CD14-positive monocyte (primary cell): ENCODE measurements around the gene FAT1. TPM values are rescaled to one million over a fixed set of nuclear protein-coding genes. Genes with fewer than 3 reads are reported as not detected.
A peak's percentile ranks its signal among the peaks of the same experiment; 100 is the strongest.

Experiments
- DNase-seq, 3 donors: peaks; one replicate each; pipeline ENCODE4 v3.0.0-alpha.2; 2011 to 2022
- H2AFZ ChIP-seq: 2 replicates; pipeline ENCODE4 v1.6.0; 2012; ENCODE audit warnings: mild to moderate bottlenecking, low read depth, low read length, inconsistent platforms; ENCODE audit not compliant: insufficient read depth, poor library complexity, severe bottlenecking
- H3K27ac ChIP-seq, 2 donors: 1 replicate in 1 of 2; 2 replicates in 1 of 2; pipeline ENCODE4 v1.5.1; 2012 to 2013; ENCODE audit warnings: low read length in 2 of 2, control low read depth in 1 of 2, inconsistent platforms in 1 of 2, low read depth in 1 of 2, mild to moderate bottlenecking in 1 of 2
- H3K27me3 ChIP-seq, 2 donors: one replicate each; pipeline versions ENCODE4 v1.6.0 to v1.6.1; 2011 to 2013; ENCODE audit warnings: low read length in 2 of 2; ENCODE audit not compliant: control insufficient read depth in 2 of 2, insufficient read depth in 2 of 2
- H3K36me3 ChIP-seq, 2 donors: replicated peaks in 1 of 2; 1 replicate in 1 of 2; 2 replicates in 1 of 2; pipeline versions ENCODE4 v1.5.1 to v1.6.1; 2012 to 2013; ENCODE audit warnings: low read length in 2 of 2, control low read depth in 1 of 2, inconsistent platforms in 1 of 2, mild to moderate bottlenecking in 1 of 2; ENCODE audit not compliant: insufficient read depth in 2 of 2, control insufficient read depth in 1 of 2
- H3K4me1 ChIP-seq, 2 donors: 1 replicate in 1 of 2; 2 replicates in 1 of 2; pipeline versions ENCODE4 v1.5.1 to v1.6.1; 2012 to 2013; ENCODE audit warnings: low read length in 2 of 2, control low read depth in 1 of 2, inconsistent platforms in 1 of 2, mild to moderate bottlenecking in 1 of 2, moderate library complexity in 1 of 2; ENCODE audit not compliant: insufficient read depth in 2 of 2, control insufficient read depth in 1 of 2
- H3K4me2 ChIP-seq: replicated peaks from 2 replicates; pipeline ENCODE3; 2012; ENCODE audit warnings: low read length, moderate library complexity, mild to moderate bottlenecking; ENCODE audit not compliant: poor library complexity, severe bottlenecking; ENCODE audit errors: extremely low read depth
- H3K4me3 ChIP-seq, 3 experiments: fragments of 200-600 bp in 1 of 3; sonication (generic) in 1 of 3; replicated peaks in 1 of 3; 1 replicate in 2 of 3; 2 replicates in 1 of 3; pipeline ENCODE4 v1.5.1; 2011 to 2013; ENCODE audit warnings: low read length in 3 of 3, mild to moderate bottlenecking in 3 of 3, control low read depth in 2 of 3, low read depth in 2 of 3, inconsistent platforms in 1 of 3, moderate library complexity in 1 of 3
- H3K79me2 ChIP-seq: 2 replicates; pipeline ENCODE4 v1.6.0; 2012; ENCODE audit warnings: mild to moderate bottlenecking, control low read depth, inconsistent platforms, low read length, moderate library complexity; ENCODE audit not compliant: insufficient read depth
- H3K9ac ChIP-seq: 2 replicates; pipeline ENCODE4 v1.6.0; 2017; ENCODE audit warnings: low read length, mild to moderate bottlenecking; ENCODE audit not compliant: insufficient read depth, poor library complexity, severe bottlenecking
- H3K9me3 ChIP-seq, 2 donors: replicated peaks in 1 of 2; 1 replicate in 1 of 2; 2 replicates in 1 of 2; pipeline versions ENCODE4 v1.5.1 to v1.6.1; 2012 to 2013; ENCODE audit warnings: low read length in 2 of 2, control low read depth in 1 of 2; ENCODE audit not compliant: control insufficient read depth in 1 of 2, insufficient read depth in 1 of 2
- H4K20me1 ChIP-seq: 2 replicates; pipeline ENCODE4 v1.6.0; 2012; ENCODE audit warnings: mild to moderate bottlenecking, low read length, control low read depth, moderate library complexity; ENCODE audit not compliant: insufficient read depth
- H3K27ac Mint-ChIP-seq, 7 donors: one replicate each; pipeline ENCODE4 v1.8.0; 2020; ENCODE audit warnings: mild to moderate bottlenecking in 7 of 7, mixed read lengths in 7 of 7, moderate library complexity in 6 of 7, inconsistent platforms in 2 of 7
- H3K27me3 Mint-ChIP-seq, 3 donors: one replicate each; pipeline ENCODE4 v1.8.0; 2021 to 2022; ENCODE audit warnings: low read depth in 3 of 3, mild to moderate bottlenecking in 3 of 3, mixed read lengths in 3 of 3, moderate library complexity in 3 of 3, inconsistent platforms in 1 of 3
- H3K36me3 Mint-ChIP-seq, 2 donors: one replicate each; pipeline ENCODE4 v1.8.0; 2020; ENCODE audit warnings: mixed read lengths in 2 of 2, inconsistent platforms in 1 of 2, mild to moderate bottlenecking in 1 of 2
- H3K4me1 Mint-ChIP-seq: one replicate; pipeline ENCODE4 v1.8.0; 2020; ENCODE audit warnings: mild to moderate bottlenecking, mixed read lengths
- H3K4me3 Mint-ChIP-seq, 2 donors: one replicate each; pipeline ENCODE4 v1.8.0; 2020; ENCODE audit warnings: mild to moderate bottlenecking in 2 of 2, mixed read lengths in 2 of 2, moderate library complexity in 1 of 2
- H3K9me3 Mint-ChIP-seq, 7 donors: one replicate each; pipeline ENCODE4 v1.8.0; 2020 to 2022; ENCODE audit warnings: mixed read lengths in 7 of 7, mild to moderate bottlenecking in 6 of 7, moderate library complexity in 6 of 7, inconsistent platforms in 2 of 7
- WGBS: methylation state at CpG from one replicate; pipeline ENCODE4 v1.1.5; 2013; ENCODE audit warnings: missing lambda C conversion rate; ENCODE audit not compliant: insufficient coverage; 5-methylcytosine and 5-hydroxymethylcytosine counted together
- intact Hi-C, 2 donors: fragments of 100-400 bp; cut with micrococcal nuclease; formaldehyde crosslinking; loops; one replicate each; pipeline versions ENCODE4 v1.15.0 to v1.15.1; 2023
- polyA plus RNA-seq, 3 donors: library from polyadenylated mRNA; depleted of rRNA in 1 of 3; unstranded in 2 of 3; stranded (reverse) in 1 of 3; fragments of 300-500 nt in 2 of 3; fragments of >200 nt in 1 of 3; fragmentation: Illumina TruSeq in 2 of 3; gene quantifications; 1 replicate in 2 of 3; 2 replicates in 1 of 3; pipeline ENCODE4 v1.2.3, GENCODE V29; 2012 to 2021
- TF ChIP-seq, protein P1 (sequence below): fragments of 200-600 bp; IDR thresholded peaks from one replicate; pipeline ENCODE4 v1.8.0; 2022; ENCODE audit warnings: antibody characterized with exemption, mild to moderate bottlenecking

The FAT1 gene
- polyA plus RNA-seq, 3 donors, result not detected

- H2AFZ ChIP-seq, result no peak overlapping the region
- H3K36me3 Mint-ChIP-seq, result no peaks in the 10 kb centered on the region
- H3K4me1 Mint-ChIP-seq, result no peaks in the 10 kb centered on the region
- H3K27me3 Mint-ChIP-seq, result peaks cover 0 to 1% (median 0%) of the 10 kb centered on the region in 3 donors
- no peaks in the 10 kb centered on the region for H4K20me1 ChIP-seq
- H3K4me1 ChIP-seq, result no peaks in the 10 kb centered on the region
- TF ChIP-seq, protein P1, sequence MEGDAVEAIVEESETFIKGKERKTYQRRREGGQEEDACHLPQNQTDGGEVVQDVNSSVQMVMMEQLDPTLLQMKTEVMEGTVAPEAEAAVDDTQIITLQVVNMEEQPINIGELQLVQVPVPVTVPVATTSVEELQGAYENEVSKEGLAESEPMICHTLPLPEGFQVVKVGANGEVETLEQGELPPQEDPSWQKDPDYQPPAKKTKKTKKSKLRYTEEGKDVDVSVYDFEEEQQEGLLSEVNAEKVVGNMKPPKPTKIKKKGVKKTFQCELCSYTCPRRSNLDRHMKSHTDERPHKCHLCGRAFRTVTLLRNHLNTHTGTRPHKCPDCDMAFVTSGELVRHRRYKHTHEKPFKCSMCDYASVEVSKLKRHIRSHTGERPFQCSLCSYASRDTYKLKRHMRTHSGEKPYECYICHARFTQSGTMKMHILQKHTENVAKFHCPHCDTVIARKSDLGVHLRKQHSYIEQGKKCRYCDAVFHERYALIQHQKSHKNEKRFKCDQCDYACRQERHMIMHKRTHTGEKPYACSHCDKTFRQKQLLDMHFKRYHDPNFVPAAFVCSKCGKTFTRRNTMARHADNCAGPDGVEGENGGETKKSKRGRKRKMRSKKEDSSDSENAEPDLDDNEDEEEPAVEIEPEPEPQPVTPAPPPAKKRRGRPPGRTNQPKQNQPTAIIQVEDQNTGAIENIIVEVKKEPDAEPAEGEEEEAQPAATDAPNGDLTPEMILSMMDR, result no peak
- no peak overlapping the region for H3K4me3 ChIP-seq
- H3K27me3 ChIP-seq, result no peaks in the 10 kb centered on the region
- 87% methylated on average over 5 of the region's 10 CpGs for WGBS
- H3K79me2 ChIP-seq, result no peaks in the 10 kb centered on the region
- H3K4me2 ChIP-seq, result no peak overlapping the region
- no peaks in the 10 kb centered on the region for H3K36me3 ChIP-seq
- peaks cover 0 to 7% (median 4%) of the 10 kb centered on the region in 7 donors for H3K9me3 Mint-ChIP-seq
- intact Hi-C loops, result no loop called here
- peak overlapping the region in 1 of 7 donors; percentile 24 for H3K27ac Mint-ChIP-seq
- H3K4me3 Mint-ChIP-seq, result no peak overlapping the region
- H3K9ac ChIP-seq, result no peak overlapping the region
- no peak overlapping the region for H3K27ac ChIP-seq
- peaks cover 0 to 5% of the 10 kb centered on the region in 2 donors for H3K9me3 ChIP-seq
- no peak for DNase-seq
Measured at GRCh38 chr4:186634591-186635128, 89.0 kb downstream of the FAT1 start.

DNA sequence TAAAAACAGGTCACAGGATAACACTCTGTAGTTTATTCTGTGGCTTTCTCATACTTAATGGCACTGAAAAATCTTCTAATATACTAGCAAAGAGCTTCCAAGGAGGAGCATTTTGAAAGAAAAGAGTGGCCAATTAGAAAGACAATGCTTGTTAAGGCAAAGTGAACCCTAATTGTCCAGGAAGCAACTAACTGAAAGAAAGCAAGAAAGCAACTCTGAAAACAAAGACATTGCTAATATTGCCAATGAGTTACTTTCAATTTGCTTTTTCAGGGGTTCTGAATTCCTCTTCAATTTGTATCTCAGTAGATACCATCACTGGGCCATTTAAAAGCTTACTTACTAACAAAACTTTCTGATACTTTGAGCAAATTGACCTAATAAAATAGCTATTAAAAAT, 89.8 kb downstream of the FAT1 start:
- no peaks in the 10 kb centered on the region for H3K36me3 ChIP-seq
- no peaks in the 10 kb centered on the region for H3K27me3 ChIP-seq
- Mint-ChIP-seq H3K36me3 (no peaks in the 10 kb centered on the region), H3K9me3 (peaks cover 0 to 7% (median 4%) of the 10 kb centered on the region in 7 donors), H3K27ac (no peak overlapping the region), H3K27me3 (peaks cover 0 to 1% (median 0%) of the 10 kb centered on the region in 3 donors), H3K4me1 (no peaks in the 10 kb centered on the region), H3K4me3 (no peak overlapping the region)
- no peaks in the 10 kb centered on the region for H3K79me2 ChIP-seq
- H3K4me2 ChIP-seq, result no peak overlapping the region
- peaks cover 0 to 5% of the 10 kb centered on the region in 2 donors for H3K9me3 ChIP-seq
- H4K20me1 ChIP-seq, result no peaks in the 10 kb centered on the region
- H3K27ac ChIP-seq, result no peak overlapping the region
- intact Hi-C loops, result no loop called here
- H3K4me3 ChIP-seq, result no peak overlapping the region
- no peaks in the 10 kb centered on the region for H3K4me1 ChIP-seq
- TF ChIP-seq, protein P1, result no peak
- no peak overlapping the region for H2AFZ ChIP-seq
- no peak for DNase-seq
- no peak overlapping the region for H3K9ac ChIP-seq
